Body of pancreas (tissue), 4 donors: ENCODE results near the gene KIRREL3.

Source experiments
- CTCF ChIP-seq, 7 experiments: fragments of 450-650 bp in 4 of 7; fragments of 200-600 bp in 3 of 7; sonication (generic) in 3 of 7; IDR thresholded peaks; one replicate each; pipeline ENCODE4 v1.5.1; 2016 to 2019; ENCODE audit warnings: antibody characterized with exemption in 7 of 7
- POLR2A ChIP-seq, 3 donors: fragments of 450-650 bp; IDR thresholded peaks; one replicate each; pipeline ENCODE4 v1.6.1; 2016; ENCODE audit warnings: antibody characterized with exemption in 3 of 3, mild to moderate bottlenecking in 2 of 3

DNA sequence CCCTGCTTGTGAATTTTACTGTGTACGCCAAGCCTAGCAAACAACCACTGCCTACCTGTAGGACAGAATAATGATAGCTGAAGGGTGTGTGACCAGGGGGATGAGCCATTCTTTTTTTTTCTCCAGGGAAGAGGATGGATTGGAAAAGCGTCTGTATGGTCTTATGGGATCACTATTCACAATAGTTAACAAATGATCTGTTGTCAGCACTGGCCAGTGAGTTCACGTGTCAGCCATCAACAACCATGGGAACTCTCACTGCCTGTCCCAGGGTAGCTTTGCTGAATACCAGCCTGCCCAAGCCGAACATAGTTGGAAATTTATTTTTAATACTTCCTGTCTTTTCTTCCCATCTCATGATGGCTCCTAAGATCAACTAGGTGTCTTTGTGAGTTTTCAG lies 474.9 kb downstream of the KIRREL3 start:
- no peak for TF ChIP-seq CTCF (IDR thresholded peaks at IDR 0.05)
- TF ChIP-seq POLR2A (IDR thresholded peaks at IDR 0.05), result no peak
